Skeletal muscle tissue (tissue), 4 donors: Measurements from ENCODE around the gene TRIM38. TPM values are rescaled to one million over a fixed set of nuclear protein-coding genes. Genes with fewer than 3 reads are reported as not detected.
A peak's percentile ranks its signal among the peaks of the same experiment; 100 is the strongest.

ENCODE experiments used
- H3K27ac ChIP-seq: one replicate; pipeline ENCODE4 v1.7.0; 2013; ENCODE audit warnings: mild to moderate bottlenecking, low read depth, low read length, inconsistent platforms
- H3K27me3 ChIP-seq, 3 donors: one replicate each; pipeline ENCODE4 v1.7.0; 2013; ENCODE audit warnings: low read length in 3 of 3; ENCODE audit not compliant: control insufficient read depth in 3 of 3, insufficient read depth in 3 of 3
- H3K36me3 ChIP-seq, 3 donors: one replicate each; pipeline ENCODE4 v1.7.0; 2013; ENCODE audit warnings: low read length in 3 of 3; ENCODE audit not compliant: control insufficient read depth in 3 of 3, insufficient read depth in 3 of 3
- H3K4me1 ChIP-seq, 3 donors: one replicate each; pipeline ENCODE4 v1.7.0; 2013; ENCODE audit warnings: low read length in 3 of 3, mild to moderate bottlenecking in 3 of 3; ENCODE audit not compliant: control insufficient read depth in 3 of 3, insufficient read depth in 3 of 3
- H3K4me3 ChIP-seq, 3 donors: one replicate each; pipeline ENCODE4 v1.7.0; 2013; ENCODE audit warnings: low read length in 3 of 3
- H3K9ac ChIP-seq, 3 donors: one replicate each; pipeline ENCODE4 v1.7.0; 2013; ENCODE audit warnings: low read length in 3 of 3, mild to moderate bottlenecking in 3 of 3, moderate library complexity in 2 of 3, low read depth in 1 of 3
- H3K9me3 ChIP-seq, 3 donors: one replicate each; pipeline ENCODE4 v1.7.0; 2013; ENCODE audit warnings: low read length in 3 of 3; ENCODE audit not compliant: control insufficient read depth in 3 of 3
- total RNA-seq: library from RNA; depleted of rRNA; stranded (reverse); fragments of >200 nt; gene quantifications from one replicate; pipeline ENCODE4 v1.2.3, GENCODE V29; 2014
- donor health status: Osteomylitis.

Gene TRIM38
- total RNA-seq, 1 donor from 2014 or later = 5.2 TPM

- no peaks in the 10 kb centered on the region for H3K9me3 ChIP-seq
- no peak overlapping the region for H3K9ac ChIP-seq
- H3K36me3 ChIP-seq = no peaks in the 10 kb centered on the region
- H3K27me3 ChIP-seq = no peaks in the 10 kb centered on the region
- no peak overlapping the region for H3K27ac ChIP-seq
- H3K4me1 ChIP-seq = no peaks in the 10 kb centered on the region
- H3K4me3 ChIP-seq = no peak overlapping the region
Measured at GRCh38 chr6:25953733-25954132, 8.9 kb upstream of the TRIM38 start.

- Histone ChIP-seq H3K4me1 (peaks cover 0 to 4% (median 3%) of the 10 kb centered on the region in 3 donors), H3K27me3 (no peaks in the 10 kb centered on the region), H3K4me3 (no peak overlapping the region), H3K9ac (no peak overlapping the region), H3K27ac (no peak overlapping the region), H3K36me3 (no peaks in the 10 kb centered on the region), H3K9me3 (no peaks in the 10 kb centered on the region)
Measured at GRCh38 chr6:25954756-25955155, 7.8 kb upstream of the TRIM38 start.

GRCh38 chr6:25956226-25956625 is 6.4 kb upstream of the TRIM38 start:
- no peaks in the 10 kb centered on the region for H3K9me3 ChIP-seq
- H3K9ac ChIP-seq = no peak overlapping the region
- no peaks in the 10 kb centered on the region for H3K27me3 ChIP-seq
- H3K36me3 ChIP-seq = no peaks in the 10 kb centered on the region
- peaks cover 0 to 6% (median 5%) of the 10 kb centered on the region in 3 donors for H3K4me1 ChIP-seq
- no peak overlapping the region for H3K4me3 ChIP-seq
- no peak overlapping the region for H3K27ac ChIP-seq

GRCh38 chr6:25958700-25959162 is 3.9 kb upstream of the TRIM38 start:
- Histone ChIP-seq H3K27ac (no peak overlapping the region), H3K27me3 (no peaks in the 10 kb centered on the region), H3K4me1 (peaks cover 17 to 18% (median 18%) of the 10 kb centered on the region in 3 donors)

GRCh38 chr6:25959890-25960536 is 2.6 kb upstream of the TRIM38 start:
- Histone ChIP-seq H3K4me1 (peaks cover 18 to 27% (median 21%) of the 10 kb centered on the region in 3 donors), H3K27ac (peak overlapping the region; percentile 46), H3K9ac (peak overlapping the region in 1 of 3 donors; percentile 41), H3K4me3 (peak overlapping the region in 1 of 3 donors; percentile 36), H3K9me3 (no peaks in the 10 kb centered on the region), H3K36me3 (peaks cover 0 to 6% (median 2%) of the 10 kb centered on the region in 3 donors), H3K27me3 (no peaks in the 10 kb centered on the region)

More at GRCh38 chr6:25958700-25959162, 3.9 kb upstream of the TRIM38 start:
- Histone ChIP-seq H3K4me3 (peak overlapping the region in 1 of 3 donors; percentile 7), H3K36me3 (no peaks in the 10 kb centered on the region), H3K9ac (no peak overlapping the region), H3K9me3 (no peaks in the 10 kb centered on the region)

- peaks cover 18 to 30% (median 21%) of the 10 kb centered on the region in 3 donors for H3K4me1 ChIP-seq
- peak overlapping the region; percentile 46 for H3K27ac ChIP-seq
- H3K27me3 ChIP-seq = no peaks in the 10 kb centered on the region
- H3K9me3 ChIP-seq = no peaks in the 10 kb centered on the region
- H3K36me3 ChIP-seq = peaks cover 2 to 7% (median 3%) of the 10 kb centered on the region in 3 donors
- H3K9ac ChIP-seq = no peak overlapping the region
- H3K4me3 ChIP-seq = no peak overlapping the region
Measured at GRCh38 chr6:25960734-25961133, 1.9 kb upstream of the TRIM38 start.

- Histone ChIP-seq H3K27ac (peak overlapping the region; percentile 91), H3K9ac (peak overlapping the region; percentile 84 to 92 (median 84)), H3K4me3 (peak overlapping the region; percentile 68 to 94 (median 75)), H3K4me1 (peaks cover 21 to 30% (median 26%) of the 10 kb centered on the region in 3 donors), H3K27me3 (no peaks in the 10 kb centered on the region), H3K36me3 (peaks cover 7 to 16% (median 9%) of the 10 kb centered on the region in 3 donors), H3K9me3 (no peaks in the 10 kb centered on the region)
Measured at GRCh38 chr6:25961619-25962148, 918 bp upstream of the TRIM38 start.

- Histone ChIP-seq H3K9ac (peak overlapping the region; percentile 55 to 73 (median 66)), H3K36me3 (peaks cover 10 to 28% (median 21%) of the 10 kb centered on the region in 3 donors), H3K27me3 (no peaks in the 10 kb centered on the region), H3K4me1 (peaks cover 26 to 44% (median 35%) of the 10 kb centered on the region in 3 donors), H3K27ac (peak overlapping the region; percentile 50), H3K9me3 (no peaks in the 10 kb centered on the region), H3K4me3 (peak overlapping the region; percentile 68 to 94 (median 72))
Measured at GRCh38 chr6:25963426-25964123, 973 bp downstream of the TRIM38 start.

- Histone ChIP-seq H3K9me3 (no peaks in the 10 kb centered on the region), H3K9ac (no peak overlapping the region), H3K36me3 (peaks cover 10 to 33% (median 24%) of the 10 kb centered on the region in 3 donors), H3K27ac (no peak overlapping the region), H3K4me1 (peaks cover 20 to 43% (median 37%) of the 10 kb centered on the region in 3 donors), H3K4me3 (no peak overlapping the region), H3K27me3 (no peaks in the 10 kb centered on the region)
Measured at GRCh38 chr6:25965058-25965457, 2.5 kb downstream of the TRIM38 start.
